HG02938 (cell line): Measurements from ENCODE around the gene PHF20.
"Not testable (repeated sequence)": the region's sequence is repeated elsewhere in the genome, so short reads cannot be mapped to it uniquely, and the experiment has no call there.

Experiments used
- ATAC-seq: cut with Tn5 transposase; IDR thresholded peaks from one replicate; pipeline ENCODE4 v1.9.1; 2021; ENCODE audit warnings: mild to moderate bottlenecking, moderate library complexity; ENCODE audit not compliant: unreplicated experiment

Gene PHF20

GRCh38 chr20:35771689-35772562 is at the start of gene PHF20:
TSS of gene PHF20 (plus strand) at chr20:35772015. CDS start at chr20:35801523, 29,508 bp downstream.
- ATAC-seq = peak; percentile 70

DNA sequence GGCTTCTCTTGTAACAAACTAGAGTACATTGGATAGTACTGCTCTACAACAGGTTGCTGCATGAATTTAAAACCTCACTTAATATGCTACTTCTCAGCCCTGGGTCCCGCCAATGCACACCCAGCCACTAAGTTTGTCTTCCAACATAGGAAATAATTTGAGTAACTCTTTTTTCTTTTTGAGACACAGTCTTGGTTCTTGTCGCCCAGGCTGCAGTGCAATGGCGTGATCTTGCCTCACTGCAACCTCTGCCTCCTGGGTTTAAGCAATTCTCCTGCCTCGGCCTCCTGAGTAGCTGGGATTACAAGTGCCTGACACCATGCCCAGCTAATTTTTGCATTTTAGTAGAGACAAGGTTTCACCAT is 48.6 kb upstream of the PHF20 start:
- not testable (repeated sequence) for ATAC-seq

GRCh38 chr20:35723652-35724320 is 48.0 kb upstream of the PHF20 start:
- not testable (repeated sequence) for ATAC-seq

- ATAC-seq = no peak
Observed at GRCh38 chr20:35724321-35725230, 47.2 kb upstream of the PHF20 start.

DNA sequence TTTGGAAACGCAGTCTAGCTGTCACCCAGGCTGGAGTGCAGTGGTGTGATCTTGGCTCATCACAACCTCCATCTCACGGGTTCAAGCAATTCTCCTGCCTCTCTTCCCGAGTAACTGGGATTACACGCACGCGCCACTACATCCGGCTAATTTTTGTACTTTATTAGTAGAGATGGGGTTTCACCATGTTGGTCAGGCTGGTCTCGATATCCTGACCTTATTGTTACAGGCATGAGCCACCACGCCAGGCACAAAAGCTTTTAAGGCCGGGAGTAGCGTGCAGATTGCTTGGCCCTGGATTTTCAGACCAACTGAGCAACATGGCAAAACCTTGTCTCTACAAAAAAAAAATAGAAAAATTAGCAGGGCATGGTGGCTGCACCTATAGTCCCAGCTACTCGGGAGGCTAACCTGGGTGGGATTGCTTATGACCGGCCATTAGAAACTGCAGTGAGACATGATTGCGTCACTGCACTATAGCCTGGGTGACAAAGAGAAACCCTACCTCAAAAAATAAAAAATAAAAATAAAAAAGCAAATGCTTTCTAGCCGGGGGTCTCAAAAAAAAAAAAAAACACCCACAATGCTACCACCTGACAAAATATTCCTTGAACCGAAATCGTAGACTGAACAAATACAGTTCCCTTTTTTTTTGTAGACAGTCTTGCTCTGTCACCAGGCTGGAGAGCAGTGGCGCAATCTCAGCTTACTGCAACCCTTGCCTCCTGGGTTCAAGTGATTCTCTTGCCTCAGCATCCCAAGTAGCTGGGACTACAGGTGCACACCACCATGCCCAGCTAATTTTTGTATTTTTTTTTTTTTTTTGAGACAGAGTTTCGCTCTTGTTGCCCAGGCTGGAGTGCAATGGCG is 44.7 kb upstream of the PHF20 start:
- ATAC-seq = no peak

DNA sequence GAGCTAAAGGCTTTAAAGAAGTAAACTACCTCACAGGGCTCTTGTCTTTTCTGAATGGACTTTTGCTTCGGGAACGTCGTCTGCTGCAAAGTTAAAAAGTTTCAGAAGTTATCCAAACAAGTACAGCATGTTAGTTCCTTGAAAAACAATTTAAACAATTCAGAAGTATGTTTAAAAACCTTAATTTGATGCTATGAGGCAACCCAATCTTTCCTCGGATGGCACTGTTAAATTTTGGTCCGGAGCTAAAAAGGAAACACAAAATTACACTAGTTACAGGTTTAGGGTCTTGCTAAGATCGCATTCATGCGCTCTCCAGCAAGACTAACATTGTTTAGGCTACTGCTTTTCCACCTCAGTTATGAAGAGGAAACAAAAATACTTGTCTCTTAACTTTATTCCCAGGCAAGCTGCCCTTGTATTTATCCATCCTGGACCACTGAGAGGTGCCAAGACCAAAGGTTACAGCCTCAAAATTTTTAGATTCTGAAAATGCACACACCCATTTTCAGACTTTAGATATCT is 42.5 kb upstream of the PHF20 start:
- ATAC-seq = no peak

GRCh38 chr20:35729836-35730582 is 41.8 kb upstream of the PHF20 start:
- ATAC-seq = no peak

DNA sequence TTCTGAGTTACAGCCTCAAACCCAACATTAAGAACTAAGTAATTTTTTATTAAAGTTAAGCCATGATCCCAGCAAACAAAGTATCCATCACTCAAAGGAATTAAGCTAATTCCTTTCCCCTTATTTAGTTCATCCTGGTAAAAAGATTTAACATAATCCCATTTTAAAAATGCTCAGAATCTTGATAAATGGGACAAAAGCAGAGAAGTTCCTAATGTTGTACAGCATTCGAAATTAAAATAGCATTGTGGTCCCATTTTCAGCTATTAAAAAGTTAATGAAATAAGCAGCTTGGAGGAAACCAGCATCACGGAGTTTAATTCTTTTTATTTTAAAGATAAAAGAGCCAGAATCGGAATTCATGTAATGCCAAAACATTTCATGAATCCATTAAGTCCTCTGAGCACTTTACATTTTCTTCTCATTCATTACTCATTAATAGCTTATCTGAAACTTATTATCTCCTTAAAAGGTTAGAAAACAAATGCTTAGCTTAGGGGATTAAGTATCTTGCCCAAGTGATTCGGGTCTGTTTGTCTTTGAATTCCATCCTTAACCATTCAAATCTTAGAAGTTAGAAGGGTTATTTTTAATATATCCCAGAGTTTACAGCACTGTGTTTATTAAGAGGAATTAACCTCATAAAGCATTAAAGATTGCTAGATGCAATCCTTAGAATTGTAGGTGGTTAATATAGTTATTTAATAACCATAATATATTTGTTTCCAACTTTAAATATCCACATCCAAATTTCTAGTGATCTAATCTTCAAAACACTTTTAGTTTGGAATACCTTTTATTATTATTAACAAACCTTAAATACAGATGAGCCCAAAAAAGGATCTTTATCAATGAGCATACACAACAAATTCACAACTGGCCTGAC is 41.0 kb upstream of the PHF20 start:
- ATAC-seq = no peak

DNA sequence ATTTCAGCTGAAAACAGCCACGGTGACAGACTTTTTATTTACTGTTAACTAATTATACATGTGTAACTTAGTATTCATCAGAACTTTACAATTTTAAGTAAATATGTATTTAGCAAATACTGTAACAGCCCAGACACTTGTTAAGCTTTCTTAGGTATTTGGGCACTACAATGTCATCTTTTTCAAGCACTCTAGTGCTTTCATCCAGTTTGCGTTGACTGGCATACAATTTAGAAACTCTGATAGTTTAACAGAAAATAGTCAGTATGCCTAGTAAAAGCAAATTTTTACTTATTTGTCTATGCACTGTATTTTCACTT is 40.4 kb upstream of the PHF20 start:
- no peak for ATAC-seq

GRCh38 chr20:35731862-35732643 is 39.8 kb upstream of the PHF20 start:
- no peak for ATAC-seq

- ATAC-seq = no peak
Observed at GRCh38 chr20:35732644-35732982, 39.2 kb upstream of the PHF20 start.

DNA sequence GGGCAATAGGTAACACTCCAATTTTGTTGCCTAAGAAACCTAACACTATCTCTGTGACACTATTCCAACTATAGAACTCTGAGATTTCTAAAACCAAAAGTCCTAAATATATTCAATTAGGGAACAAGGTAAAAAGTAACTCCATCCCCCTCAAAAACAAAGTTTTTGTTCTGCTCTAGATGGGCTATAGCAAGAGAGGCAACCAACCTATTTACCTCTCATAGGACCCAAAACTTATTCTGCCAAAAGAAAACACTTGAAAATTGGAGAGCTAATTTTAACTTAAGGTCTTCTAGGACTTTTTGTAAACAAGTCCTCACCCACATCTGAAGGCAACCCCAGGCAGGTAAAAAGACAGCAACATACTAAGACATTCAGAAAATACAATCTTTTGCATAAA is 37.4 kb upstream of the PHF20 start:
- ATAC-seq = no peak

GRCh38 chr20:35734777-35735649 is 36.8 kb upstream of the PHF20 start:
- no peak for ATAC-seq

- ATAC-seq = no peak
Observed at GRCh38 chr20:35735826-35736470, 35.9 kb upstream of the PHF20 start.

DNA sequence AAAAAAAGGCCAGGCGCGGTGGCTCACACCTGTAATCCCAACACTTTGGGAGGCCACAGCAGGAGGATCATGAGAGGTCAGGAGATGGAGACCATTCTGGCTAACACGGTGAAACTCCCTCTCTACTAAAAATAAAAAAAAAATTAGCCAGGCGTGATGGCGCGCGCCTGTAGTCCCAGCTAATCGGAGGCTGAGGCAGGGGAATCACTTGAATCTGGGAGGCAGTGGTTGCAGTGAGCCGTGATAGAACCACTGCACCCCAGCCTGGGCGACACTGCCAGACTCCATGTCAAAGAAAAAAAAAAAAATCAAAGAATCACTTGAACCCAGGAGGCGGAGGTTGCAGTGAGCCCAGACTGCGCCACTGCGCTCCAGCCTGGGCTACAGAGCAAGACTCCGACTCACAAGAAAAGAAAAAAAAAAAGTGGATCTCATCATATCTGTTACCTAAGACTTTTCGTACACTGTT is 33.9 kb upstream of the PHF20 start:
- ATAC-seq = no peak
